Limb (tissue), 2 donors: ENCODE measurements around the gene RNF150.
"Not testable (repeated sequence)": the region's sequence is repeated elsewhere in the genome, so short reads cannot be mapped to it uniquely, and the experiment has no call there.

Source experiments
- DNase-seq, 2 donors: peaks; one replicate each; pipeline ENCODE4 v3.0.0-alpha.2; 2016; ENCODE audit errors: extremely low spot score in 2 of 2

RNF150 gene

GRCh38 chr4:141078871-141079270 is 54.4 kb downstream of the RNF150 start:
- no peak for DNase-seq

- no peak for DNase-seq
Measured at GRCh38 chr4:141077611-141078225, 55.6 kb downstream of the RNF150 start.

GRCh38 chr4:141075553-141075952 is 57.7 kb downstream of the RNF150 start:
- DNase-seq: no peak

- DNase-seq: no peak
Measured at GRCh38 chr4:141074098-141074878, 59.0 kb downstream of the RNF150 start.

DNA sequence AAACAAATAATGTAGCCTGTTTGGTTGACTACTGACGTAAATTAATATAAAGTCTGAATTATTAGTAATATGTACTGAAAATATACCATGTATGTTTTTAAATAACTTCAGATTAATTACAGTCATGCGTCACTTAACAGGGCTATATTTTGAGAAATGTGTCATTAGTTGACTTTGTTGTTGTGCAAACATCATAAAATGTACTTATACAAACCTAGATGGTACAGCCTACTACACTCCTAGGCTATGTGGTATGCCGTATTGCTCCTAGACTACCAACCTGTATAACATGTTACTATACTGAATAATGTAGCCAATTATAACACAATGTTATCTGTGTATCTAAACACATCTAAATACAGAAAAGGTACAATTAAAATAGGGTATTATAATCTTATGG is 66.6 kb downstream of the RNF150 start:
- DNase-seq: no peak

- DNase-seq: no peak
Measured at GRCh38 chr4:141065872-141066271, 67.4 kb downstream of the RNF150 start.

DNA sequence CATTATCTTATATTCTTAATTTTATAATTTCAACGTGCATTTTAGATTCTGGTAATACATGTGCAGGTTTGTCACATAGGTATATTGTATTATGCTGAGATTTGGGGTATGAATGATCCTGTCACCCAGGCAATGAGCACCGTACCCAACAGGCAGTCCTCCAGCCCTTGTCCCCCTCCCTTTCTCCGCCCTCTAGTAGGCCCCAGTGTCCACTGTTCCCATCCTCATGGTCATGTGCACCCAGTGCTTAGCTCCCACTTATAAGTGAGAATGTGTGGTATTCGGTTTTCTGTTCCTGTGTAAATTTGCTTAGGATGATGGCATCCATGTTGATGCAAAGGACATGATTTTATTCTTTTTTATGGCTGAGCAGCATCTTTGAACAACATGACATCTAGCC is 70.6 kb downstream of the RNF150 start:
- DNase-seq: no peak

- DNase-seq: no peak
Measured at GRCh38 chr4:141058591-141059512, 74.4 kb downstream of the RNF150 start.

GRCh38 chr4:141057582-141057981 is 75.7 kb downstream of the RNF150 start:
- no peak for DNase-seq

- DNase-seq: no peak
Measured at GRCh38 chr4:141056473-141056872, 76.8 kb downstream of the RNF150 start.

DNA sequence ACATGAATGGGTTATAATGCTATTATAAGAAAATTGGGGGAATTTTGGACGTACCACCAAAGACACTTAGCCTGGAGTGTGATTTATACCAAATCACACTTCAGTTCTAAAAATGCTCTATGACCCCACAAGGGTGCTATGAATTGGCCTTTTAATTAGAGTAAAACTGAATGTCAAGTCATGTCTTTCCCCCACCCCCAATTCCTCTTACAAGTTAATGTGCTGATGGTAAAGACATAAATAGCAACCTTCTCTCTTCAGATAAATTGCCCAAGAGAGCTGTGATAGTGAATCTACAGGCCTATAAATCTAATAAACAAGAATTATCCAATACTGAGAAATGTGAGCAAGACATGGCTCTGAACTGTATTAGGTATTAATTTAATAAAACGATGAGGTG is 78.8 kb downstream of the RNF150 start:
- DNase-seq: no peak

DNA sequence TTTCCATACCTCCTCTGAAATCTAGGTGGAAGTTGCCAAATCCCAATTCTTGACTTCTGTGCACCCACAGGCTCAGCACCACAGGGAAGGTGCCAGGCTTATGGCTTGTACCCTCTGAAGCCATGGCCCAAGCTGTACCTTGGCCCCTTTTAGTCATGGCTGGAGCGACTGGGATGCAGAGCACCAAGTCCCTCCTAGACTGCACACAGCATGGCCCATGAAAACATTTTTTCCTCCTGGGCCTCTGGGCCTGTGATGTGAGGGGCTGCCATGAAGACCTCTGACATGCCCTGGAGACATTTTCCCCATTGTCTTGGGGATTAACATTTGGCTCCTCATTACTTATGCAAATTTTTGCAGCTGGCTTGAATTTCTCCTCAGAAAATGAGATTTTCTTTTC is 82.3 kb downstream of the RNF150 start:
- not testable (repeated sequence) for DNase-seq

GRCh38 chr4:141047228-141047884 is 85.9 kb downstream of the RNF150 start:
- DNase-seq: no peak

DNA sequence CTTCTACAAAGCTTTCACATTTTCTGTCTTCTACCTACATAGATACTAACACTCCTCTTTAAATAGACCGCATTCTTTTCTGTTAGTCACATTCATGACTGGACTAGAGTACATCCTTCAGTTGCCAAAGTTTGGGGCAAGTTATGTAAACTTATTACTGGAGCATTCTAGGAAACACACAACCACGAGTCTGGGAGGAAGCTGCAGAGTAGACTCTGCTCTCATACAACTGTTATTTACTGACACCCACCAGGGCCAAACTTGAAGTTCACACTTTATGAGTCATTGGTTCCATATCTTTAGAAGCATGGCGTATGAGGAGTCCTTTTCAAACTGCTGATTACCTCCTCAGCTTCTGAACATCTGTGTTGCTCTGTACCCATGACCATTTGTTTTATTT is 87.0 kb downstream of the RNF150 start:
- no peak for DNase-seq

GRCh38 chr4:141045848-141046247 is 87.4 kb downstream of the RNF150 start:
- no peak for DNase-seq

- no peak for DNase-seq
Measured at GRCh38 chr4:141041021-141041476, 92.2 kb downstream of the RNF150 start.

DNA sequence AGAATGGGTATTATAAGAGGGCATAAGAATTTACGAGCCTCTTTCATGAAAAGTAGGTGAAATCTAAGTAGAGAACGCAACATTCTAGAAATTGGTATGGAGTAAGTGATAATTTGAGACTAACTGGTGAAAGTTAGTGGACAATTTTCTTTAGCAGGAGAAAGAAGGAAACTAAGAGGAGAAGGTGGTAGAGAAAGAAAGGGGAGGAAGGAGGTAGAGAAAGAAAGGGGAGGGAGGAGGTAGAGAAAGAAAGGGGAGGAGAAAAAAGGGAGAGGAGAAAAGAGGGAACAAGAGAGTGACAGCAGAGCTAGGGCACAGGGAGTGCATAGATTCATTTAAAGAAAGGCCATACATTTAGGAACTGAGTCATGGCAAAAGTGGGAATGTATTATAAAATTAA is 94.1 kb downstream of the RNF150 start:
- DNase-seq: no peak

- DNase-seq: no peak
Measured at GRCh38 chr4:141038428-141038827, 94.8 kb downstream of the RNF150 start.

DNA sequence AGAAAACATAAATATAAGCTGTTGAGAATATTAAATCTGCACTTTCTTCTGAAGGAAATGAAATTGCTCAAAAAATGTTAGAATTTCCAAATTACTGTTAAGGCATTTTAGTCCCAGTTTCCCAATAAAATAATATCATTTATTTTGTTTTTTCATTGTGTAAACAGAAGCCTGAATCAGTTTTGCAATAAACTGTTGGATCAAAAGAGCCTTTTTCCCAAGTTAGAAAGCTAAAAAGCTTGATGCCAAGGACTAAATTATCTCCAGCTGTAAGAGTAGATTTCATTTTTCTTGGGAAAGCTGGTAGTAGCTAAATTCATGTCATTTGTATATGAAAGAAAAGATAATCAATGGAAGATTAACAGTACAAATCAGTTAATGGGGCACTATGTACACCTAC is 95.8 kb downstream of the RNF150 start:
- DNase-seq: no peak

DNA sequence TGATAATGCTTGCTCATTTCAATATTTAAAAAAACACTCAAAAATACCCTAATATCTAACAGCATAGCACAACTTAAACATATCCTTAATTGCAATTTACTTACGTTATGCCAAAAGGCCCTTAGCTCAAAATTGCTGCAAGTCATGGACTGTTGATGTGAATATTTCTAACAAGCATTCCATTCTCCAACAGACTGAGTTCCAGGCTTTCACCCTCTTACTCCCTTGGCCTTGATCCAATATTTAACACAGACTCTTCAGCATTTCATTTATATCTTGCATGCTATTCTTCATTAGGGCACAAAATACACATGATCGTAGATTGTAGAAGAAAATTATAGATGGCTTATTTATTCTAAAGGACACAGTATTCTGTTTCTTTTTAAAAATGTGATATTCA is 96.5 kb downstream of the RNF150 start:
- DNase-seq: no peak

DNA sequence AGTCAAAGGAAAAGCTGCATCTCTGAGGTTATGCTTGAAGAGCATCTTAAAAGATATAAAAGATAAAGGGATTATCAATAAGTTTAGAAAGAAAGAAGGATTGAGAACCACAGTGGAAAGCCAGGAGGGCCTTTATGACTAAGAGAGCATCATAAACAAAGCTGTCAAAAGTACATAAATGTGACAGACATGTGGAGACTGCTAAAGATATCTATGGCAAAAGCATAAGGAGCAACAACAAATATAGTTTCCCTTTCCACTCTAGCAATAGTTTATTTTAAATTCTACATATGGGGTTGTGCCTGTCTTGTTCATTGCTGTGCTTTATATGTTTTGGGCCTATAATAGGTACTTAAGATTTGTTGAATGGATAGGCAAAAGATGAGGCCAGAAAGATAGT is 97.3 kb downstream of the RNF150 start:
- DNase-seq: no peak
